Measurements from ENCODE around the gene UMODL1.

DNA sequence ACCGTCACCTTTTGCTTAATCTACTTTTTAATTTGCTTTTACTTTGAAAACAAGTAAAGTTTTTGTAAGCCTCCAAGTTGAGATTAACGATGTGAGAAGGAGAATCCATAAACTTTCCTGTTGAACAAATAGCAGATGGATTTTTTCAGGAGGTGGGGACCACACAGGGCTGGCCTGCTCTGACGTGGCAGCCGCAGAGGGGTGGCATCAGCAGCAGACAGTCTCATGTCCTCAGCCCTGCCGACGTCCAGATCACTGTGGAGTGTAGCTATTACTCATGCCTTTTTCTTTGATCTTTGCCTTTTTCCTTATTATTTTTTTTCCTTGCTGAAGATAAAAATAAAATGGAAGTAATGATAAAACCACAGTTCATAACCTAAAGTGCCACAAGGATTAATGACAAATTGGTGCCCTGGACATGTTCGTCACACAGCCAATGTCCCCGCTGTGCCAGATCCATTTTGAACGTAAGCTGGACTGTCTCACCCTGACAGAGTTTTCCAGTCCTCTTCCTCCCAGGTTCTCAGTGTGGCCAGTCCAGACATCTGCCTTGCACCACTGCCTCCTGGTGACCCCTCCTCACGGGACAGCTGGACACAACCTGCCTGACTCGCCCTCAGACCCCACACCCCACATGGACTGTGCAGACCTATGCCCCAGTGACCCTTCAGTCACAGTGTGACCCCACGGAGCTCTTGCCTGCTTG is 45.6 kb upstream of the UMODL1 start:
- TF ChIP-seq POLR2A (IDR thresholded peaks at IDR 0.05; ENCODE audit: low read length), result no peak
- TF ChIP-seq GATA1 (IDR thresholded peaks at IDR 0.05; ENCODE audit: low read depth, low read length), result no peak

All from erythroblast (primary cell).